Activated naive CD8-positive, alpha-beta T cell treated with anti-CD3 and anti-CD28 coated beads, Interleukin-2, amount 10 ng/mL, durations not matched to agents 7 days and 5 days (primary cell): ENCODE results near the gene PDLIM7. TPM values are rescaled to one million over a fixed set of nuclear protein-coding genes. Genes with fewer than 3 reads are reported as not detected.

Source experiments
- ATAC-seq: fragments of 150-1000 bp; cut with Tn5 transposase; one replicate; pipeline ENCODE4 v1.10.0; 2021; ENCODE audit warnings: low read depth, moderate library complexity
- POLR2A ChIA-PET: fragments of 350-600 bp; sonication (Branson Sonifier 250); formaldehyde crosslinking; loops from one replicate; lab custom pipeline; 2021; ENCODE audit warnings: antibody characterized with exemption; lab: Charles Lee
- DNase-seq: peaks from one replicate; pipeline ENCODE4 v3.0.0; 2021
- H3K27ac Mint-ChIP-seq: one replicate; pipeline ENCODE4 v1.8.0; 2022; ENCODE audit warnings: mild to moderate bottlenecking, mixed read lengths
- H3K27me3 Mint-ChIP-seq: one replicate; pipeline ENCODE4 v1.8.0; 2022; ENCODE audit warnings: mild to moderate bottlenecking, moderate library complexity, mixed read lengths
- H3K36me3 Mint-ChIP-seq: one replicate; pipeline ENCODE4 v1.8.0; 2021; ENCODE audit warnings: mild to moderate bottlenecking, mixed read lengths
- H3K4me1 Mint-ChIP-seq: one replicate; pipeline ENCODE4 v1.8.0; 2021; ENCODE audit warnings: mixed read lengths
- H3K4me3 Mint-ChIP-seq: one replicate; pipeline ENCODE4 v1.8.0; 2022; ENCODE audit warnings: mild to moderate bottlenecking, moderate library complexity, mixed read lengths
- H3K9me3 Mint-ChIP-seq: one replicate; pipeline ENCODE4 v1.8.0; 2021; ENCODE audit warnings: mixed read lengths
- total RNA-seq, 2 experiments: library from RNA; stranded (reverse); gene quantifications; one replicate each; pipeline ENCODE4 v1.2.3, GENCODE V29; 2021

Gene PDLIM7
- total RNA-seq, 2 experiments from 2014 or later = 51.6 to 60.6 TPM

- POLR2A ChIA-PET = interaction anchor here (0.6 to 1.2 kb wide), 2 partner anchors 124 to 375 kb away, joined by 3 read pairs; partner anchors contain the start of genes NSD1 and SLC34A1
- H3K27ac Mint-ChIP-seq = peak overlapping the region; percentile 56
- H3K9me3 Mint-ChIP-seq = no peaks in the 10 kb centered on the region
- DNase-seq (no peak), ATAC-seq (no peak)
- peaks cover 9% of the 10 kb centered on the region for H3K4me1 Mint-ChIP-seq
- no peaks in the 10 kb centered on the region for H3K27me3 Mint-ChIP-seq
- peaks cover 22% of the 10 kb centered on the region for H3K36me3 Mint-ChIP-seq
- no peak overlapping the region for H3K4me3 Mint-ChIP-seq
Observed at GRCh38 chr5:177508837-177509236, 11.4 kb upstream of the PDLIM7 start.

DNA sequence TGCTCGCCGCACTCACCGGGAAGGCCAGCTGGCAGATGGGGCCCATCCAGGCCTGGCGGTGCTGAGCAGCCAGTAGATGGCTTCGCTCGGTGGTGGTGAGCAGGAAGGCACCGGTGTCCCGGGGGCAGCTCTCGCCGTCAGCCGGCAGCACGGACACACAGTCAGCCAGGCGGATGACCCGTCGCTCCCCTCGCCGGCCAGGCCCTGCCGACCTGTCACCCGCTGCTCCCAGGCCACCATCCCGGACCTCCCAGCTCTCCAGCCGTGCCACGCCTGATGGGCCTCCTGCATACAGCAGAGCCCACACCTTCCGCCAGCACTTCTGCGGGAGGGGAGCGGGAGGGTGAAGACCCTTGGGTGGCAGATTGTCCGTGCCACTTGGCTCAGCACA lies 10.8 kb upstream of the PDLIM7 start:
- H3K4me1 Mint-ChIP-seq = peaks cover 7% of the 10 kb centered on the region
- no peak overlapping the region for H3K4me3 Mint-ChIP-seq
- H3K27me3 Mint-ChIP-seq = no peaks in the 10 kb centered on the region
- H3K27ac Mint-ChIP-seq = no peak overlapping the region
- ATAC-seq = no peak
- peaks cover 16% of the 10 kb centered on the region for H3K36me3 Mint-ChIP-seq
- DNase-seq = no peak
- no peaks in the 10 kb centered on the region for H3K9me3 Mint-ChIP-seq
- POLR2A ChIA-PET = interaction anchor here (1.2 kb wide), 1 partner anchor 123 kb away, joined by 3 read pairs; the partner anchor contains the start of gene SLC34A1

DNA sequence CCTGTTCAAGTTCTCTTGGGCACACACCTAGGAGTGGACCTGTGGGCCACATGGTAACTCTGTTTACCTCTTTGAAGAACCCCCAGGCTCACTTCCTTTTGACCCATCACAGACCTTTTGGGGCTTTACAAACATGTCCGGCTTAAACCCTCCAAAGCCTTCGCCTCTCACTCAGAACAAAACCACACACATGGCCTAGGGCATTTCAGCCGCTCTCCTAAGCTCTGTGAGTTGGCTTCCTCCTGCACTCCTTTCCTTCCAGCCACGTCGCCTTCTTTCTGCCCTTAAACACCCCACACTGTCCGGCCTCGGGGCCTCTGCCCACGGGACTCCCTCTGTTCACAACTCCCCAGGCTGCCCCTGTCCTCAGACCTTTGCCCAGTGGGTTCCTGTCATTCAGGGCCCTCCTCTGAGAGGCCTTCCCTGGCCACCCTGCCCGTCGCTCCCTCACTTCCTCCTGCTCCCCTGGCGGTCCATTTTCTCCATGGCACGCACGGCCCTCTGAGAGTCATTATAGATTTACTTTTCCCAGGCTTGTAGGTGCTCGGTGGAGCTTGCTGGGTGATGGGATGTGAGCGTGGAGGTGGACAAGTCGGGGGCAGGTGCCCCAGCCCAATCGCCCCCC lies 10.3 kb upstream of the PDLIM7 start:
- Mint-ChIP-seq H3K4me3 (no peak overlapping the region), H3K4me1 (peaks cover 9% of the 10 kb centered on the region), H3K9me3 (no peaks in the 10 kb centered on the region), H3K27ac (peak overlapping the region; percentile 18), H3K36me3 (peaks cover 16% of the 10 kb centered on the region), H3K27me3 (no peaks in the 10 kb centered on the region)
- no peak for DNase-seq
- no peak for ATAC-seq
- POLR2A ChIA-PET = no interaction called here

- ATAC-seq = no peak
- H3K27me3 Mint-ChIP-seq = no peaks in the 10 kb centered on the region
- DNase-seq = no peak
- no peak overlapping the region for H3K27ac Mint-ChIP-seq
- no peaks in the 10 kb centered on the region for H3K9me3 Mint-ChIP-seq
- H3K36me3 Mint-ChIP-seq = peaks cover 16% of the 10 kb centered on the region
- no peak overlapping the region for H3K4me3 Mint-ChIP-seq
- POLR2A ChIA-PET = interaction anchor here (1.2 kb wide), 1 partner anchor 105 kb away, joined by 3 read pairs; no protein-coding TSS in a partner anchor
- peaks cover 11% of the 10 kb centered on the region for H3K4me1 Mint-ChIP-seq
Observed at GRCh38 chr5:177507165-177507564, 9.8 kb upstream of the PDLIM7 start.

DNA sequence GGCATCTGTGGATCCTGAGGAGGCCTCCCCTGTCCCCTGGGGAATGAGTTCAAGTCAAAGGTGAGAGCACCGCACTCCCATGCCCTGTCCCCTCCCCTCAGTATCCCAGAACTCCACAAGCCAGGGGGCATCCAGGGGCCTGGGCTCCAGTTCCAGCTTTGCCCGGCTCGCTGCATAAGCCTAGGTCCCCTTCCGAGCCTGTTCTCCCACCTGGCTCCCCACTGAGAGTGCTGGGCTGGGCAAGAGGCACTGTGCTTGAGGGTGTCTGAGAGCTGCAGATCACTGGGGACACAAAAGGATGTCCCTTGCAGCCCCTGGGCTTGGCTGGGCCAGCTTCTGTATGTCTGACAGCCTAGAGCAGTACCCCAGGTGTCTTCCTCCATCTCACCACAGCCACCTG lies 7.7 kb upstream of the PDLIM7 start:
- H3K27me3 Mint-ChIP-seq = peaks cover under 1% of the 10 kb centered on the region
- no peaks in the 10 kb centered on the region for H3K9me3 Mint-ChIP-seq
- H3K4me1 Mint-ChIP-seq = peaks cover 17% of the 10 kb centered on the region
- no peak overlapping the region for H3K27ac Mint-ChIP-seq
- DNase-seq (no peak), ATAC-seq (no peak)
- POLR2A ChIA-PET = interaction anchor here (0.6 to 1.2 kb wide), 2 partner anchors 32 to 75 kb away, joined by 3 to 4 read pairs; no protein-coding TSS in a partner anchor
- H3K36me3 Mint-ChIP-seq = peaks cover 6% of the 10 kb centered on the region
- H3K4me3 Mint-ChIP-seq = no peak overlapping the region

DNA sequence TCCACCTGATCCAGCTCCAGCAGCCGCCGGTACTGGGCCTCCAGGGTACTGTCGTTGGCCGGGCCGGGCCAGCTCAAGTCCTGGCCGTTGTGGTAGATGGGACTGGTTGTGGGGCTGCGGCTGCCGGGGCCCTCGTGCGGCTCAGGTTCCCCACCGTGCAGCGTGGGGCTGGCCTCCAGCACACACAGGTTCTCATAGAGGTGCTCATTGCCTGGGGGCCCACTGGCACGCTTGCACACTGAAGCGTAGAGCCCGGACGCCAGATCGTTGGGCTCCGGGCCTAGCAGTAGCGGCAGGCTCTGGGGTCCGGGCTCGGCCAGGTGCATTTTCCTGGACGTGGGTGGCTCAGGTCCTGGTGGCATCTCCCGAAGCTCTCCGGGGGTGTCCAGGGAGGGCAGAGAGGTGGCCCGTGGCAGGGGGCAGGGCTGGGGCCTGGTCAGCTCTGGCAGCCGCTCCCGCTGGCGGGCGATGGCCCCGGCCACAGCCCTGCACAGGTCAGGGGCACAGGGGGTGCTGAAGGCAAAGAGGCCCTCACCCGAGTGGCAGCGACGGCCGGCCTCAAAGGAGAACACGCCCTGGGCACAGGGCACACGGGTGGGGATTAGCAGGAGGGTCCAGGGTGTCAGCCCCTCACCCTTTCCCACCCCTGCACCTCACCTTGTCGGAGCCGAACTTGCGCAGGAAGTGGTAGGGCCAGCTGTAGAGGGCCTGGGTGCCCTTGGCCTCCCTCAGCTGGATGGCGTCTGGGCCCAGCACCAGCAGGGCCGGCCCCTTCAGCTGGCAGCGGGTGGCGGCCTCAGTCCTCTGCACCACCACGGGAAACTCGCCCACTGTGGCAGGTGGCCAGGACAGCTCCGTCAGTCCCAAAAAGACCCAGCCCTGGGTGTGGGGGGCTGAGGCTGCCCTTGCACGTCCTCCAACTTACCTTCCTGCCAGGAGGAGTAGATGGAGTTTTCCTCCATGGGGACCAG lies 7.0 kb upstream of the PDLIM7 start:
- POLR2A ChIA-PET = interaction anchor here (0.6 kb wide), 1 partner anchor 75 kb away, joined by 4 read pairs; no protein-coding TSS in a partner anchor
- no peak overlapping the region for H3K27ac Mint-ChIP-seq
- H3K4me1 Mint-ChIP-seq = peaks cover 14% of the 10 kb centered on the region
- no peak overlapping the region for H3K4me3 Mint-ChIP-seq
- peaks cover 5% of the 10 kb centered on the region for H3K36me3 Mint-ChIP-seq
- no peak for DNase-seq
- H3K27me3 Mint-ChIP-seq = peaks cover 7% of the 10 kb centered on the region
- no peak for ATAC-seq
- H3K9me3 Mint-ChIP-seq = no peaks in the 10 kb centered on the region

- Mint-ChIP-seq H3K36me3 (peaks cover 5% of the 10 kb centered on the region), H3K4me3 (no peak overlapping the region), H3K4me1 (peaks cover 16% of the 10 kb centered on the region), H3K27me3 (peaks cover 13% of the 10 kb centered on the region), H3K27ac (no peak overlapping the region), H3K9me3 (no peaks in the 10 kb centered on the region)
- ATAC-seq = no peak
- POLR2A ChIA-PET = interaction anchor here (2.8 kb wide), 1 partner anchor 48 kb away, joined by 19 read pairs; no protein-coding TSS in a partner anchor
- DNase-seq = no peak
Observed at GRCh38 chr5:177503351-177504085, 6.1 kb upstream of the PDLIM7 start.

DNA sequence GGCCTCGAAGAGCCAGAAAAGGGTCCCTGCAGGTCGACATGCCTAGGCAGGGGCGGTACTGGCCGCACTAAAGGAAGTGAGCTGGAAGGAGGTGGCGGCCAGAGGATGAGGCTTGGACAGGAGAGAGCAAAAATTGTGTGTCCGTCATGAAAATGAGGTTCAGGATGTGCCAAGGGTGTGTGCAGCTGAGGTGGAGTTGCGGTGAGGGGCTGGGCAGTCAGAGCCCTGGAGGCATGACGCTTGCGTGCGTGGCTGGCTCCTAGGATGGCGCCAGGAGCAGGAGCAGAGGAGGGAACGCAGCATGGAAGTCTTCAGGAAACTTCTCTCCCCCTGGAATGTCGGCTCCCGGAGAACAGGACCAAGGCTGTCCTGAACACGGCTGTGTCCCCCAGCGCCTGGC lies 5.5 kb upstream of the PDLIM7 start:
- peaks cover 21% of the 10 kb centered on the region for H3K4me1 Mint-ChIP-seq
- H3K9me3 Mint-ChIP-seq = no peaks in the 10 kb centered on the region
- ATAC-seq (no peak), DNase-seq (no peak)
- no peak overlapping the region for H3K27ac Mint-ChIP-seq
- POLR2A ChIA-PET = interaction anchor here (1.2 to 2.8 kb wide), 2 partner anchors 31 to 48 kb away, joined by 3 to 19 read pairs; no protein-coding TSS in a partner anchor
- H3K36me3 Mint-ChIP-seq = peaks cover 4% of the 10 kb centered on the region
- H3K27me3 Mint-ChIP-seq = peaks cover 17% of the 10 kb centered on the region
- no peak overlapping the region for H3K4me3 Mint-ChIP-seq

GRCh38 chr5:177501874-177502678 lies 4.7 kb upstream of the PDLIM7 start:
- H3K4me1 Mint-ChIP-seq = peaks cover 23% of the 10 kb centered on the region
- no peaks in the 10 kb centered on the region for H3K9me3 Mint-ChIP-seq
- DNase-seq (no peak), ATAC-seq (no peak)
- no peak overlapping the region for H3K4me3 Mint-ChIP-seq
- POLR2A ChIA-PET = interaction anchor here (1.1 to 2.8 kb wide), 4 partner anchors 30 to 652 kb away, joined by 3 to 19 read pairs (median 6); partner anchors contain the start of gene NHP2
- H3K36me3 Mint-ChIP-seq = peaks cover 2% of the 10 kb centered on the region
- H3K27me3 Mint-ChIP-seq = peaks cover 17% of the 10 kb centered on the region
- peak overlapping the region; percentile 39 for H3K27ac Mint-ChIP-seq

DNA sequence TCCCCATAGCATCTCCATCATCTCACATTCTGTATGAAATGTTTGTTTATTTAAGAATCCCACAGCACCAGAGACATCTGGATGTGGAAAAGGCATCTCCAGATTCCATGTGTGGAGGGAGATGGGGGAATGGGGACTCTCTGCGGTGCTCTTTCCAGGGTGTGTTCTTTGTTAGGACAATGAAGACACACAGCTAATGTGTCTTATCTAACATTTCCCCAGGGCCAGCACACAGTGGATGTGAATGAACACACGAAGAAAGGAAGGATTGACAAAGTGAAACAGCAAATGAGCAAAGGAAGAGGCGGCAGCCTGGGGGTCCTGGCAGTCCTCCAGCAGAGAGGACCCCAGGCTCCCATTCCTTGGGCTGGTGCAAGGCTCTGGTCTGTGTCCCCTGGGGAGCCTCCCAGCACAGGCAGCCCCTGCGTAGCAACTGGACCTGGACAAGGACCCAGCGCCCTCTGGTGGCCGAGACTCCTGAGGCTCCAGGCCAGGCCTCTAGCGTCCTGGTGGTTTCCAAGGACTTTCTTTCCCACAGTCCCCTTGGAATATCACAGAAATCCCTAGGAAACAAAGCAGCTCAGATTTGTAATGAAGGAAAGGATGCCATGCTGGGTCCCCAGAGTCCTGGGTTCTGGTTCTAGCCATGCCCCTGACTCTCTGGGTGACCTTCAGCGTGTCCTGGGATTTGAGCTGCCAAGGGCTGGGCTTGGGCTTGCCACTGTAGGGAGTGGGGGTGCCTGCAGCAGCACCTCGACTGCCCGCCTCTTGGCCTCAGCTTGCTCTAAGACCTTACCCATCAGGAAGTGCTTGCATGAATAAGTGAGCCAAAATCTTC lies 3.5 kb upstream of the PDLIM7 start:
- Mint-ChIP-seq H3K4me3 (no peak overlapping the region), H3K27me3 (peaks cover 17% of the 10 kb centered on the region), H3K27ac (no peak overlapping the region), H3K36me3 (no peaks in the 10 kb centered on the region), H3K4me1 (peaks cover 28% of the 10 kb centered on the region), H3K9me3 (no peaks in the 10 kb centered on the region)
- DNase-seq (peak; percentile 89), ATAC-seq (peak; percentile 31)
- POLR2A ChIA-PET = interaction anchor here (1.1 to 2.8 kb wide), 4 partner anchors 28 to 653 kb away, joined by 3 to 19 read pairs (median 6); partner anchors contain the start of gene NHP2

DNA sequence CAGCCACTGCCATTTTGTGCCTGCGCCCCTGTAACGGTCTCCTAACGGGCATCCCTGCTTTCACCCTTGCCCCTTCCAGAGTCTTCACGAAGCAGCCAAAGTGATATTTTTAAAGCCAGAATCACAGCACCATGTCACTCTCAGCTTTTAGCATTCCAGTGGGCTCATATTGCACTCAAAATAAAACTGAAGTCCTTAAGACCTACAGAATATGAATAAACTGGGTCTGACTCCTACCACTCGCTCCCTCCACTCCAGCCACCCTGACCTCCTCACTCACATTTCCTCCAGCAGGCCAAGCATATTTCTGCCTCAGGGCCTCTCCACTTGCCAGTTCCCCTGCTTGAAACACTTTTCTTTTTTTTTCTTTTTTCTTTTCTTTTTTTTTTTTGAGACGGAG lies 2.4 kb upstream of the PDLIM7 start:
- no peak overlapping the region for H3K4me3 Mint-ChIP-seq
- ATAC-seq (no peak), DNase-seq (no peak)
- no peak overlapping the region for H3K27ac Mint-ChIP-seq
- peaks cover 29% of the 10 kb centered on the region for H3K4me1 Mint-ChIP-seq
- POLR2A ChIA-PET = interaction anchor here (1.1 kb wide), 1 partner anchor 27 kb away, joined by 3 read pairs; no protein-coding TSS in a partner anchor
- no peaks in the 10 kb centered on the region for H3K36me3 Mint-ChIP-seq
- H3K27me3 Mint-ChIP-seq = peaks cover 17% of the 10 kb centered on the region
- H3K9me3 Mint-ChIP-seq = no peaks in the 10 kb centered on the region
